Neural cell (in vitro differentiated cells): ENCODE results near the gene TLE3. TPM values are rescaled to one million over a fixed set of nuclear protein-coding genes. Genes with fewer than 3 reads are reported as not detected.
"Not testable (repeated sequence)": the region's sequence is repeated elsewhere in the genome, so short reads cannot be mapped to it uniquely, and the experiment has no call there.

ENCODE experiments used
- H2AFZ ChIP-seq: fragments of 200-600, 300-800 bp; sonication (generic), shearing (Covaris generic); 2 replicates; pipeline ENCODE4 v1.6.0; 2014; ENCODE audit warnings: low read depth, mild to moderate bottlenecking, antibody characterized with exemption, low read length, moderate library complexity
- H3F3A ChIP-seq: fragments of 200-600 bp; shearing (Covaris generic); 2 replicates; pipeline ENCODE4 v1.6.1; 2016; ENCODE audit warnings: mild to moderate bottlenecking, moderate library complexity, mixed read lengths, antibody characterized with exemption, low read length; ENCODE audit not compliant: insufficient read depth, poor library complexity, severe bottlenecking
- H3K27ac ChIP-seq: fragments of 200-600, 300-800 bp; sonication (generic), shearing (Covaris generic); 2 replicates; pipeline ENCODE4 v1.5.1; 2014; ENCODE audit warnings: mild to moderate bottlenecking, low read length, moderate library complexity
- H3K27me3 ChIP-seq: fragments of 300-800, 200-600 bp; sonication (generic), shearing (Covaris generic); 2 replicates; pipeline ENCODE4 v1.6.0; 2014; ENCODE audit warnings: mild to moderate bottlenecking, low read depth, low read length, moderate library complexity; ENCODE audit not compliant: insufficient read depth
- H3K36me3 ChIP-seq: fragments of 300-800, 200-600 bp; sonication (generic), shearing (Covaris generic); 2 replicates; pipeline ENCODE4 v1.5.1; 2014; ENCODE audit warnings: mild to moderate bottlenecking, antibody characterized with exemption, low read length, moderate library complexity; ENCODE audit not compliant: insufficient read depth
- H3K4me2 ChIP-seq: fragments of 300-800, 200-600 bp; sonication (generic), shearing (Covaris generic); 2 replicates; pipeline ENCODE4 v1.6.0; 2014; ENCODE audit warnings: mild to moderate bottlenecking, low read length
- H3K4me3 ChIP-seq: fragments of 300-800, 200-600 bp; sonication (generic), shearing (Covaris generic); 2 replicates; pipeline ENCODE4 v1.5.1; 2014; ENCODE audit warnings: mild to moderate bottlenecking, low read length, moderate library complexity
- H3K79me2 ChIP-seq: fragments of 200-600 bp; shearing (Covaris generic); replicated peaks from 2 replicates; pipeline ENCODE4 v1.6.0; 2014; ENCODE audit warnings: mild to moderate bottlenecking, low read length, moderate library complexity; ENCODE audit not compliant: insufficient read depth
- H3K9ac ChIP-seq: fragments of 300-800, 200-600 bp; sonication (generic), shearing (Covaris generic); 2 replicates; pipeline ENCODE4 v1.6.1; 2016; ENCODE audit warnings: mild to moderate bottlenecking, low read length, mixed read lengths
- H3K9me2 ChIP-seq: fragments of 200-600 bp; shearing (Covaris generic); 2 replicates; pipeline ENCODE4 v1.6.1; 2016; ENCODE audit warnings: mild to moderate bottlenecking, low read length, mixed read lengths; ENCODE audit not compliant: insufficient read depth
- H3K9me3 ChIP-seq: fragments of 200-600, 300-800 bp; sonication (generic), shearing (Covaris generic); 2 replicates; pipeline ENCODE4 v1.6.1; 2016; ENCODE audit warnings: mild to moderate bottlenecking, mixed run types, low read length, moderate library complexity, mixed read lengths
- H4K20me1 ChIP-seq: fragments of 200-600 bp; shearing (Covaris generic); 2 replicates; pipeline ENCODE4 v1.6.1; 2016; ENCODE audit warnings: mild to moderate bottlenecking, mixed run types; ENCODE audit not compliant: insufficient read depth
- CTCF ChIP-seq: fragments of 450-650 bp; IDR thresholded peaks from 2 replicates; pipeline ENCODE4 v1.5.1; 2014; ENCODE audit warnings: antibody characterized with exemption, mild to moderate bottlenecking, moderate library complexity; ENCODE audit not compliant: poor library complexity, severe bottlenecking
- EP300 ChIP-seq: fragments of 450-650 bp; conservative IDR thresholded peaks from 2 replicates; pipeline ENCODE4 v1.6.1; 2014; ENCODE audit warnings: antibody characterized with exemption, mild to moderate bottlenecking, moderate library complexity; ENCODE audit not compliant: poor library complexity, severe bottlenecking
- EZH2 ChIP-seq: fragments of 200-600, 300-800 bp; shearing (Covaris generic), sonication (generic); IDR thresholded peaks from 2 replicates; pipeline ENCODE4 v1.6.1; 2014; ENCODE audit warnings: antibody characterized with exemption, low read length, borderline replicate concordance, mild to moderate bottlenecking; ENCODE audit not compliant: insufficient read depth, poor library complexity, severe bottlenecking
- MXI1 ChIP-seq: fragments of 450-650 bp; conservative IDR thresholded peaks from 2 replicates; pipeline ENCODE4 v1.6.1; 2014; ENCODE audit warnings: antibody characterized with exemption, mild to moderate bottlenecking; ENCODE audit not compliant: poor library complexity, severe bottlenecking
- POLR2AphosphoS5 ChIP-seq: IDR thresholded peaks from 2 replicates; pipeline ENCODE4 v1.6.1; 2012
- RAD21 ChIP-seq: fragments of 450-650 bp; conservative IDR thresholded peaks from 2 replicates; pipeline ENCODE4 v1.6.1; 2014; ENCODE audit warnings: antibody characterized with exemption, mild to moderate bottlenecking, moderate library complexity
- REST ChIP-seq: IDR thresholded peaks from 2 replicates; pipeline ENCODE4 v1.6.1; 2012; ENCODE audit warnings: borderline replicate concordance
- SMC3 ChIP-seq: fragments of 450-650 bp; conservative IDR thresholded peaks from 2 replicates; pipeline ENCODE4 v1.6.1; 2014; ENCODE audit warnings: antibody characterized with exemption, mild to moderate bottlenecking, moderate library complexity; ENCODE audit not compliant: poor library complexity
- TAF1 ChIP-seq: IDR thresholded peaks from 2 replicates; pipeline ENCODE4 v1.6.1; 2012; ENCODE audit warnings: low read depth
- polyA plus RNA-seq: library from polyadenylated mRNA; depleted of rRNA; stranded (reverse); fragments of >200 nt; gene quantifications from 2 replicates; pipeline ENCODE4 v1.2.3, GENCODE V29; 2014

TLE3 gene
- polyA plus RNA-seq, 1 donor from 2014 or later, result 27.6 TPM

- H3K9me3 ChIP-seq, H3K4me2 ChIP-seq, H3K9ac ChIP-seq, H3K79me2 ChIP-seq, H3K27ac ChIP-seq, H3F3A ChIP-seq, H3K9me2 ChIP-seq, H3K36me3 ChIP-seq, H4K20me1 ChIP-seq, H3K4me3 ChIP-seq, H2AFZ ChIP-seq: not testable (repeated sequence)
- H3K27me3 ChIP-seq, result peaks cover 13% of the 10 kb centered on the region
Measured at GRCh38 chr15:70112572-70113303, 15.0 kb upstream of the TLE3 start.

GRCh38 chr15:70112074-70112395 is 14.3 kb upstream of the TLE3 start:
- peak overlapping the region; percentile 40 for H3K4me3 ChIP-seq

More at GRCh38 chr15:70112074-70112395, 14.3 kb upstream of the TLE3 start:
- H3K9me2 ChIP-seq, result no peaks in the 10 kb centered on the region
- no peaks in the 10 kb centered on the region for H3K36me3 ChIP-seq
- H2AFZ ChIP-seq, result no peak overlapping the region
- no peaks in the 10 kb centered on the region for H4K20me1 ChIP-seq
- peak overlapping the region; percentile 41 for H3K9ac ChIP-seq
- H3F3A ChIP-seq, result no peaks in the 10 kb centered on the region
- H3K4me2 ChIP-seq, result no peak overlapping the region
- H3K79me2 ChIP-seq, result no peaks in the 10 kb centered on the region
- TF ChIP-seq SMC3 (no peak), MXI1 (no peak), TAF1 (no peak), EZH2 (no peak), EP300 (no peak), POLR2AphosphoS5 (no peak), REST (no peak), RAD21 (no peak), CTCF (no peak)
- H3K9me3 ChIP-seq, result no peaks in the 10 kb centered on the region
- no peak overlapping the region for H3K27ac ChIP-seq
- peaks cover 15% of the 10 kb centered on the region for H3K27me3 ChIP-seq
